ENCODE data around the gene MRPL53. TPM values are rescaled to one million over a fixed set of nuclear protein-coding genes. Genes with fewer than 3 reads are reported as not detected.

Gene MRPL53
- total RNA-seq, 2 donors from 2014 or later = 20.1 to 88.2 TPM

- 93% methylated on average over 3 of the region's 3 CpGs for WGBS, 2 donors
- DNase-seq (no peak), ATAC-seq (no peak)
- H3K27ac ChIP-seq = no peak overlapping the region
- H3K27me3 ChIP-seq = no peaks in the 10 kb centered on the region
- peaks cover 11% of the 10 kb centered on the region for H3K4me1 ChIP-seq
- H3K36me3 ChIP-seq (replicated peaks in 1 of 2; ENCODE audit: insufficient read depth in 1 of 2, low read depth in 2 of 2) = peaks cover 0 to 28% of the 10 kb centered on the region in 2 donors
- intact Hi-C loops (cut with DNase I) = loop anchor here (5.0 kb wide), 2 partner anchors 34 to 94 kb away; partner anchors contain the start of genes AUP1, DQX1 and HTRA2
- H3K4me3 ChIP-seq = no peak overlapping the region
- no peak for TF ChIP-seq CTCF (IDR thresholded peaks at IDR 0.05)
- no peak for TF ChIP-seq POLR2A (IDR thresholded peaks at IDR 0.05)
- no peaks in the 10 kb centered on the region for H3K9me3 ChIP-seq
These were observed 21.1 kb upstream of the MRPL53 start for GRCh38 chr2:74493546-74493945.

- H3K4me3 ChIP-seq = no peak overlapping the region
- no peaks in the 10 kb centered on the region for H3K9me3 ChIP-seq
- no peak for DNase-seq
- H3K4me1 ChIP-seq = no peaks in the 10 kb centered on the region
- H3K27ac ChIP-seq = no peak overlapping the region
- intact Hi-C loops (cut with DNase I) = loop anchor here (5.0 kb wide), 2 partner anchors 35 to 95 kb away; partner anchors contain the start of genes AUP1, DQX1 and HTRA2
- no peaks in the 10 kb centered on the region for H3K27me3 ChIP-seq
- ATAC-seq = no peak
- H3K36me3 ChIP-seq (replicated peaks in 1 of 2; ENCODE audit: insufficient read depth in 1 of 2, low read depth in 2 of 2) = peaks cover 0 to 28% of the 10 kb centered on the region in 2 donors
- WGBS, 2 donors = 92 to 97% methylated on average over 8 to 12 of the region's 12 CpGs
- TF ChIP-seq CTCF (IDR thresholded peaks at IDR 0.05) (no peak), POLR2A (IDR thresholded peaks at IDR 0.05) (no peak)
These were observed 19.4 kb upstream of the MRPL53 start for GRCh38 chr2:74491648-74492544.

GRCh38 chr2:74489906-74490305 is 17.4 kb upstream of the MRPL53 start:
- no peaks in the 10 kb centered on the region for H3K9me3 ChIP-seq
- H3K4me1 ChIP-seq = no peaks in the 10 kb centered on the region
- intact Hi-C loops (cut with DNase I) = loop anchor here (5.0 kb wide), 3 partner anchors 37 to 97 kb away; partner anchors contain the start of genes AUP1, DQX1 and HTRA2
- no peak overlapping the region for H3K27ac ChIP-seq
- no peaks in the 10 kb centered on the region for H3K27me3 ChIP-seq
- no peak overlapping the region for H3K4me3 ChIP-seq
- DNase-seq (no peak), ATAC-seq (no peak)
- TF ChIP-seq POLR2A (IDR thresholded peaks at IDR 0.05) (no peak), CTCF (IDR thresholded peaks at IDR 0.05) (no peak)
- H3K36me3 ChIP-seq (replicated peaks in 1 of 2; ENCODE audit: insufficient read depth in 1 of 2, low read depth in 2 of 2) = peaks cover 0 to 28% of the 10 kb centered on the region in 2 donors
- WGBS, 2 donors = 94 to 96% methylated on average over 7 to 9 of the region's 9 CpGs

GRCh38 chr2:74488643-74489481 is 16.4 kb upstream of the MRPL53 start:
- Histone ChIP-seq H3K36me3 (replicated peaks in 1 of 2; ENCODE audit: insufficient read depth in 1 of 2, low read depth in 2 of 2) (peaks cover 0 to 28% of the 10 kb centered on the region in 2 donors), H3K9me3 (no peaks in the 10 kb centered on the region), H3K27me3 (no peaks in the 10 kb centered on the region), H3K27ac (no peak overlapping the region), H3K4me1 (peaks cover 3% of the 10 kb centered on the region), H3K4me3 (no peak overlapping the region)
- 84 to 90% methylated on average over 9 of the region's 9 CpGs for WGBS, 2 donors
- intact Hi-C loops (cut with DNase I) = loop anchor here (5.0 kb wide), 1 partner anchor 88 kb away; no protein-coding TSS in a partner anchor
- no peak for ATAC-seq
- DNase-seq = no peak
- TF ChIP-seq POLR2A (IDR thresholded peaks at IDR 0.05) (no peak), CTCF (IDR thresholded peaks at IDR 0.05) (no peak)

All from body of pancreas (tissue), 4 donors.